HepG2 (cell line): ENCODE measurements around the gene TSGA10IP. TPM values are rescaled to one million over a fixed set of nuclear protein-coding genes. Genes with fewer than 3 reads are reported as not detected.

Experiments
- ATF2 ChIP-seq: sonication (generic); formaldehyde crosslinking; IDR thresholded peaks from 2 replicates; pipeline ENCODE4 v1.4.0; 2020; ENCODE audit warnings: missing genetic modification reagents
- GABPB1 ChIP-seq: IDR thresholded peaks from 2 replicates; pipeline ENCODE4 v1.6.1; 2016; ENCODE audit warnings: mild to moderate bottlenecking, missing genetic modification reagents, moderate library complexity, missing compliant biosample characterization
- HMGXB3 ChIP-seq: sonication (generic); formaldehyde crosslinking; IDR thresholded peaks from 2 replicates; pipeline ENCODE4 v1.4.0; 2020; ENCODE audit warnings: missing genetic modification reagents, borderline replicate concordance
- RFXANK ChIP-seq: IDR thresholded peaks from 2 replicates; pipeline ENCODE4 v1.6.1; 2016
- RXRA ChIP-seq: sonication (generic); formaldehyde crosslinking; IDR thresholded peaks from 2 replicates; pipeline ENCODE4 v1.5.1; 2020; ENCODE audit warnings: missing genetic modification reagents
- U2AF1 ChIP-seq: fragments of 200-400 bp; formaldehyde crosslinking; optimal IDR thresholded peaks from 2 replicates; pipeline ENCODE3; 2017; ENCODE audit warnings: mild to moderate bottlenecking, low read depth, low read length
- ZFP90 ChIP-seq: sonication (generic); formaldehyde crosslinking; IDR thresholded peaks from 2 replicates; pipeline ENCODE4 v1.8.0; 2022; ENCODE audit warnings: missing genetic modification reagents, mild to moderate bottlenecking, inconsistent platforms, borderline replicate concordance
- ZFX ChIP-seq: sonication (generic); formaldehyde crosslinking; IDR thresholded peaks from 2 replicates; pipeline ENCODE4 v1.4.0; 2020; ENCODE audit warnings: mild to moderate bottlenecking, low read depth, missing genetic modification reagents, moderate library complexity
- ZNF138 ChIP-seq: sonication (generic); formaldehyde crosslinking; IDR thresholded peaks from 2 replicates; pipeline ENCODE4 v1.5.0; 2020; ENCODE audit warnings: mild to moderate bottlenecking, low read depth, missing genetic modification reagents
- ZNF180 ChIP-seq: sonication (generic); formaldehyde crosslinking; IDR thresholded peaks from 2 replicates; pipeline ENCODE4 v1.4.0; 2020; ENCODE audit warnings: low read depth, missing genetic modification reagents, borderline replicate concordance
- ZNF414 ChIP-seq: sonication (generic); formaldehyde crosslinking; IDR thresholded peaks from 2 replicates; pipeline ENCODE4 v1.5.0; 2020; ENCODE audit warnings: missing genetic modification reagents
- ZNF788 ChIP-seq: sonication (generic); formaldehyde crosslinking; IDR thresholded peaks from 2 replicates; pipeline ENCODE4 v1.5.0; 2020; ENCODE audit warnings: mild to moderate bottlenecking, missing genetic modification reagents, borderline replicate concordance
- ZSCAN31 ChIP-seq: sonication (generic); formaldehyde crosslinking; IDR thresholded peaks from 2 replicates; pipeline ENCODE4 v1.5.0; 2020; ENCODE audit warnings: low read depth, mild to moderate bottlenecking, missing genetic modification reagents
- polyA plus RNA-seq, 8 experiments: library from polyadenylated mRNA; depleted of rRNA in 3 of 8; stranded (reverse) in 7 of 8; unstranded in 1 of 8; fragments of >200 nt; fragmentation: Illumina TruSeq in 4 of 8; extraction: Trizol in 4 of 8; gene quantifications; 2 replicates each; pipeline versions ENCODE4 v1.2.1 to v1.2.3, GENCODE V29; 2011 to 2016; ENCODE audit warnings: low read depth in 4 of 8, missing spikeins in 1 of 8, mixed read lengths in 1 of 8; ENCODE audit not compliant: insufficient read depth in 1 of 8
- total RNA-seq, 5 experiments: library from RNA; depleted of rRNA; stranded (reverse); fragments of >200 nt; fragmentation: Illumina TruSeq; extraction: Trizol; gene quantifications; 2 replicates each; pipeline ENCODE4 v1.2.3, GENCODE V29; 2016; ENCODE audit warnings: low read depth in 1 of 5
- TF ChIP-seq, protein P1 (sequence below): sonication (generic); formaldehyde crosslinking; IDR thresholded peaks from 2 replicates; pipeline ENCODE4 v1.4.0; 2020; ENCODE audit warnings: missing genetic modification reagents, borderline replicate concordance
- TF ChIP-seq, protein P2 (sequence below): sonication (generic); formaldehyde crosslinking; IDR thresholded peaks from 2 replicates; pipeline ENCODE4 v1.5.0; 2020; ENCODE audit warnings: missing genetic modification reagents, mild to moderate bottlenecking, borderline replicate concordance

The TSGA10IP gene
- total and polyA plus RNA-seq, 2 of the 13 experiments (the other 11 are each of a cell fraction or from before 2014, with no cell fraction given): not detected

DNA sequence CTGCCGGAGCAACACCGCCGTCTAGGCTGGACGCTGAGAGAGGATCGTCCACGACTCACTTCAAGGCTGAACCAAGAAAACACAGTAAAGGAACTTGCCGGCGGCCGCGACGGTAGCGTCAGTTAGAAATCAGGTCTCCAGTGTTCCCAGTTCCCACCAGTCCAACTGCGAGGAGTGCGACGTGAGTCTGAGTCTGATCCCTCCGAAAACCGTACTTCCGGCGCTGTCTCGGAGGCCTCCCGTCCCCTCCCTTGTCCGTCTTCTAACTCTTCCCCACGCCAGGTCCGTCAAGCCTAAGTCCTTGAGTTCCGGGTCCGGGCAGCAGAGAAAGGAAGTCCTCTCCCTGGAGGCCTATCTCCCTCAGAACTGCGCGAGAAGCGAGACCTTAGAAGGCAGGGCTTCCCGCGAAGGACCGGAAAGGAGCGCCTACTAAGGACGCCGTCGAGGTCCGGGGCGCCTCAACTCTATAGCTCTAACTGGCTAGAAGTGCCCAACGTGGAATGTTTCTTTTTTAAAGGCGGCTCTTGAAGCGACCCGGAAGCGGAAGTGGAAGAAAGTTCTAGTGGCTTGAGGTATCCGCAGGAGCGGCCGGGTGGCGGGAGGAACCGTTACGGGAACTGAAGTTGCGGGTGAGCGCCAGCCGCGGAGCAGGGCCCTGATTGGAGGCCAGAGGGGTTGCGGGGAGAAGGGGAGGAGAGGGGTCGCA lies 56.8 kb downstream of the TSGA10IP start, which contains the start of the genes BANF1 and EIF1AD (continued):
- TF ChIP-seq HMGXB3 (CRISPR knock-in tag): peak; percentile 46; the same call in 1 of the 2 replicates
- peak; percentile 48 for TF ChIP-seq U2AF1
- TF ChIP-seq ZFP90 (CRISPR knock-in tag): no peak
- TF ChIP-seq ZNF414 (CRISPR knock-in tag): peak; percentile 85; the same call in 1 of the 2 replicates
- TF ChIP-seq ZNF138 (CRISPR knock-in tag): peak; percentile 27; the same call in 1 of the 2 replicates
- TF ChIP-seq GABPB1 (CRISPR knock-in tag): peak; percentile 97
- peak; percentile 86 for TF ChIP-seq ATF2 (CRISPR knock-in tag)
- no peak; the same call in 1 of the 2 replicates for TF ChIP-seq ZNF180 (CRISPR knock-in tag)
- peak; percentile 99 for TF ChIP-seq ZFX
- peak; percentile 85 for TF ChIP-seq RXRA (CRISPR knock-in tag)
- TF ChIP-seq ZSCAN31 (CRISPR knock-in tag): peak; percentile 61
- TF ChIP-seq, protein P1, sequence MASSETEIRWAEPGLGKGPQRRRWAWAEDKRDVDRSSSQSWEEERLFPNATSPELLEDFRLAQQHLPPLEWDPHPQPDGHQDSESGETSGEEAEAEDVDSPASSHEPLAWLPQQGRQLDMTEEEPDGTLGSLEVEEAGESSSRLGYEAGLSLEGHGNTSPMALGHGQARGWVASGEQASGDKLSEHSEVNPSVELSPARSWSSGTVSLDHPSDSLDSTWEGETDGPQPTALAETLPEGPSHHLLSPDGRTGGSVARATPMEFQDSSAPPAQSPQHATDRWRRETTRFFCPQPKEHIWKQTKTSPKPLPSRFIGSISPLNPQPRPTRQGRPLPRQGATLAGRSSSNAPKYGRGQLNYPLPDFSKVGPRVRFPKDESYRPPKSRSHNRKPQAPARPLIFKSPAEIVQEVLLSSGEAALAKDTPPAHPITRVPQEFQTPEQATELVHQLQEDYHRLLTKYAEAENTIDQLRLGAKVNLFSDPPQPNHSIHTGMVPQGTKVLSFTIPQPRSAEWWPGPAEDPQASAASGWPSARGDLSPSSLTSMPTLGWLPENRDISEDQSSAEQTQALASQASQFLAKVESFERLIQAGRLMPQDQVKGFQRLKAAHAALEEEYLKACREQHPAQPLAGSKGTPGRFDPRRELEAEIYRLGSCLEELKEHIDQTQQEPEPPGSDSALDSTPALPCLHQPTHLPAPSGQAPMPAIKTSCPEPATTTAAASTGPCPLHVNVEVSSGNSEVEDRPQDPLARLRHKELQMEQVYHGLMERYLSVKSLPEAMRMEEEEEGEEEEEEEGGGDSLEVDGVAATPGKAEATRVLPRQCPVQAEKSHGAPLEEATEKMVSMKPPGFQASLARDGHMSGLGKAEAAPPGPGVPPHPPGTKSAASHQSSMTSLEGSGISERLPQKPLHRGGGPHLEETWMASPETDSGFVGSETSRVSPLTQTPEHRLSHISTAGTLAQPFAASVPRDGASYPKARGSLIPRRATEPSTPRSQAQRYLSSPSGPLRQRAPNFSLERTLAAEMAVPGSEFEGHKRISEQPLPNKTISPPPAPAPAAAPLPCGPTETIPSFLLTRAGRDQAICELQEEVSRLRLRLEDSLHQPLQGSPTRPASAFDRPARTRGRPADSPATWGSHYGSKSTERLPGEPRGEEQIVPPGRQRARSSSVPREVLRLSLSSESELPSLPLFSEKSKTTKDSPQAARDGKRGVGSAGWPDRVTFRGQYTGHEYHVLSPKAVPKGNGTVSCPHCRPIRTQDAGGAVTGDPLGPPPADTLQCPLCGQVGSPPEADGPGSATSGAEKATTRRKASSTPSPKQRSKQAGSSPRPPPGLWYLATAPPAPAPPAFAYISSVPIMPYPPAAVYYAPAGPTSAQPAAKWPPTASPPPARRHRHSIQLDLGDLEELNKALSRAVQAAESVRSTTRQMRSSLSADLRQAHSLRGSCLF: no peak
- TF ChIP-seq, protein P2, sequence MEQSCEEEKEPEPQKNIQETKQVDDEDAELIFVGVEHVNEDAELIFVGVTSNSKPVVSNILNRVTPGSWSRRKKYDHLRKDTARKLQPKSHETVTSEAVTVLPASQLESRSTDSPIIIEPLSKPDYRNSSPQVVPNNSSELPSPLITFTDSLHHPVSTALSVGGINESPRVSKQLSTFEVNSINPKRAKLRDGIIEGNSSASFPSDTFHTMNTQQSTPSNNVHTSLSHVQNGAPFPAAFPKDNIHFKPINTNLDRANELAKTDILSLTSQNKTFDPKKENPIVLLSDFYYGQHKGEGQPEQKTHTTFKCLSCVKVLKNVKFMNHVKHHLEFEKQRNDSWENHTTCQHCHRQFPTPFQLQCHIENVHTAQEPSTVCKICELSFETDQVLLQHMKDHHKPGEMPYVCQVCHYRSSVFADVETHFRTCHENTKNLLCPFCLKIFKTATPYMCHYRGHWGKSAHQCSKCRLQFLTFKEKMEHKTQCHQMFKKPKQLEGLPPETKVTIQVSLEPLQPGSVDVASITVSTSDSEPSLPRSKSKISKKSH (CRISPR knock-in tag): peak; percentile 94
- TF ChIP-seq ZNF788 (CRISPR knock-in tag): peak; percentile 81; the same call in 1 of the 2 replicates
- TF ChIP-seq RFXANK (CRISPR knock-in tag): peak; percentile 81; the same call in 1 of the 2 replicates
